SK-N-SH (cell line): ENCODE measurements around the gene IL37. TPM values are rescaled to one million over a fixed set of nuclear protein-coding genes. Genes with fewer than 3 reads are reported as not detected.

ENCODE experiments used
- CTCF ChIA-PET: fragments of 300-600, 350-600 bp; formaldehyde crosslinking; extraction: SDS; loops from one replicate; lab custom pipeline; 2021; lab: Yijun Ruan, JAX
- POLR2A ChIA-PET: fragments of 350-600 bp; sonication (Branson Sonifier 250); formaldehyde crosslinking; extraction: SDS; loops from one replicate; lab custom pipeline; 2020; ENCODE audit warnings: antibody characterized with exemption, inconsistent platforms; lab: Yijun Ruan, JAX
- DNase-seq: peaks from one replicate; pipeline ENCODE4 v3.0.0; 2012
- H2AFZ ChIP-seq: fragments of 200-600 bp; sonication (generic); 2 replicates; pipeline ENCODE4 v1.8.1; 2016; ENCODE audit warnings: antibody characterized with exemption, mild to moderate bottlenecking, low read depth
- H3F3A ChIP-seq: fragments of 200-600 bp; sonication (generic); replicated peaks from 2 replicates; pipeline ENCODE3; 2016; ENCODE audit warnings: antibody characterized with exemption, mild to moderate bottlenecking; ENCODE audit not compliant: insufficient read depth
- H3K27ac ChIP-seq, 2 experiments: fragments of 200-500 bp in 1 of 2; fragments of 200-600 bp in 1 of 2; sonication (Bioruptor generic) in 1 of 2; sonication (generic), shearing (Covaris generic) in 1 of 2; 2 replicates each; pipeline versions ENCODE4 v1.5.1 to v1.6.1; 2014 to 2016; ENCODE audit warnings: low read depth in 2 of 2, inconsistent platforms in 1 of 2, low read length in 1 of 2, mild to moderate bottlenecking in 1 of 2, mixed read lengths in 1 of 2
- H3K27me3 ChIP-seq: fragments of 200-600 bp; sonication (generic), shearing (Covaris generic); 2 replicates; pipeline ENCODE4 v1.6.1; 2016; ENCODE audit warnings: mixed run types; ENCODE audit not compliant: insufficient read depth
- H3K36me3 ChIP-seq, 2 experiments: fragments of 200-500 bp in 1 of 2; fragments of 200-600 bp in 1 of 2; sonication (Bioruptor generic) in 1 of 2; sonication (generic) in 1 of 2; replicated peaks in 1 of 2; 2 replicates each; pipeline versions ENCODE3 to v1.5.1; 2014 to 2016; ENCODE audit warnings: low read length in 1 of 2, mild to moderate bottlenecking in 1 of 2; ENCODE audit not compliant: insufficient read depth in 2 of 2, control insufficient read depth in 1 of 2
- H3K4me1 ChIP-seq, 2 experiments: fragments of 200-500 bp in 1 of 2; fragments of 200-600 bp in 1 of 2; sonication (Bioruptor generic) in 1 of 2; sonication (generic), shearing (Covaris generic) in 1 of 2; 2 replicates each; pipeline versions ENCODE4 v1.5.1 to v1.6.1; 2014 to 2016; ENCODE audit warnings: low read depth in 1 of 2, low read length in 1 of 2, mixed run types in 1 of 2; ENCODE audit not compliant: insufficient read depth in 2 of 2, control insufficient read depth in 1 of 2
- H3K4me2 ChIP-seq: fragments of 200-600 bp; sonication (generic), shearing (Covaris generic); 2 replicates; pipeline ENCODE4 v1.6.1; 2017; ENCODE audit warnings: mixed run types
- H3K4me3 ChIP-seq, 2 experiments: fragments of 200-500 bp in 1 of 2; fragments of 200-600 bp in 1 of 2; sonication (Bioruptor generic) in 1 of 2; sonication (generic), shearing (Covaris generic) in 1 of 2; 2 replicates each; pipeline versions ENCODE4 v1.5.1 to v1.8.1; 2014 to 2016; ENCODE audit warnings: low read depth in 2 of 2, inconsistent platforms in 1 of 2, low read length in 1 of 2, mild to moderate bottlenecking in 1 of 2, mixed read lengths in 1 of 2, moderate library complexity in 1 of 2
- H3K79me2 ChIP-seq: fragments of 200-600 bp; sonication (generic); 2 replicates; pipeline ENCODE4 v1.8.1; 2017; ENCODE audit warnings: mild to moderate bottlenecking; ENCODE audit not compliant: insufficient read depth
- H3K9ac ChIP-seq: fragments of 200-600 bp; sonication (generic); 2 replicates; pipeline ENCODE4 v1.6.1; 2017; ENCODE audit warnings: mixed run types
- H3K9me2 ChIP-seq: fragments of 200-600 bp; sonication (generic); 2 replicates; pipeline ENCODE4 v1.6.1; 2017; ENCODE audit warnings: mixed run types
- H3K9me3 ChIP-seq: fragments of 200-600 bp; sonication (generic); 2 replicates; pipeline ENCODE4 v1.6.1; 2017; ENCODE audit warnings: mixed run types, mild to moderate bottlenecking, moderate library complexity
- H4K20me1 ChIP-seq: fragments of 200-600 bp; sonication (generic); 2 replicates; pipeline ENCODE4 v1.6.1; 2017; ENCODE audit warnings: mild to moderate bottlenecking, mixed run types; ENCODE audit not compliant: insufficient read depth
- CTCF ChIP-seq: fragments of 200-600 bp; sonication (generic); IDR thresholded peaks from 2 replicates; pipeline ENCODE4 v1.6.1; 2017; ENCODE audit warnings: antibody characterized with exemption, mild to moderate bottlenecking, moderate library complexity
- EZH2phosphoT487 ChIP-seq: fragments of 200-600 bp; sonication (generic); IDR thresholded peaks from 2 replicates; pipeline ENCODE4 v1.6.1; 2017; ENCODE audit warnings: low read depth, mixed run types, mild to moderate bottlenecking, antibody characterized with exemption, moderate library complexity, borderline replicate concordance
- IRF3 ChIP-seq: fragments of 150-350 bp; IDR thresholded peaks from 2 replicates; pipeline ENCODE4 v1.6.1; 2016; ENCODE audit warnings: mild to moderate bottlenecking, low read depth, low read length
- MEF2A ChIP-seq: IDR thresholded peaks from 2 replicates; pipeline ENCODE4 v1.4.0; 2012; ENCODE audit warnings: low read depth, borderline replicate concordance
- MXI1 ChIP-seq: IDR thresholded peaks from 2 replicates; pipeline ENCODE4 v1.6.1; 2012; ENCODE audit warnings: mild to moderate bottlenecking, low read depth, low read length, improper control_type of control experiment
- PBX3 ChIP-seq: IDR thresholded peaks from 2 replicates; pipeline ENCODE4; 2012
- RAD21 ChIP-seq: IDR thresholded peaks from 2 replicates; pipeline ENCODE4 v1.6.1; 2012; ENCODE audit warnings: mild to moderate bottlenecking, low read length
- RCOR1 ChIP-seq: fragments of 150-350 bp; IDR thresholded peaks from 2 replicates; pipeline ENCODE4 v1.6.1; 2017; ENCODE audit warnings: antibody characterized with exemption, low read length
- REST ChIP-seq: IDR thresholded peaks from 2 replicates; pipeline ENCODE4 v1.6.1; 2012; ENCODE audit warnings: mild to moderate bottlenecking, low read depth, low read length, moderate library complexity
- RFX5 ChIP-seq: IDR thresholded peaks from 2 replicates; pipeline ENCODE4 v1.6.1; 2012; ENCODE audit warnings: mild to moderate bottlenecking, improper control_type of control experiment, low read length
- RXRA ChIP-seq: IDR thresholded peaks from 2 replicates; pipeline ENCODE4 v1.4.0; 2012; ENCODE audit warnings: low read depth, mild to moderate bottlenecking, borderline replicate concordance
- SMC3 ChIP-seq: IDR thresholded peaks from 2 replicates; pipeline ENCODE4 v1.6.1; 2012; ENCODE audit warnings: low read depth, low read length, improper control_type of control experiment
- WGBS: methylation state at CpG from one replicate; pipeline ENCODE4 v1.1.6; 2017; ENCODE audit warnings: low lambda C conversion rate; 5-methylcytosine and 5-hydroxymethylcytosine counted together
- polyA plus RNA-seq, 3 experiments: library from polyadenylated mRNA; depleted of rRNA; stranded (reverse); fragments of >200 nt; gene quantifications; 2 replicates each; pipeline ENCODE4 v1.2.3, GENCODE V29; 2012
- TF ChIP-seq, protein P1 (sequence below): IDR thresholded peaks from 2 replicates; pipeline ENCODE4 v1.4.0; 2012; ENCODE audit warnings: low read depth, borderline replicate concordance

The IL37 gene
- polyA plus RNA-seq, 1 of the 3 experiments (the other 2 are of a cell fraction): not detected

- TF ChIP-seq IRF3 (no peak), MEF2A (no peak), RAD21 (peak; percentile 82), SMC3 (peak; percentile 63)
Observed at GRCh38 chr2:112941753-112942653, 31.0 kb downstream of the IL37 start (continued).

DNA sequence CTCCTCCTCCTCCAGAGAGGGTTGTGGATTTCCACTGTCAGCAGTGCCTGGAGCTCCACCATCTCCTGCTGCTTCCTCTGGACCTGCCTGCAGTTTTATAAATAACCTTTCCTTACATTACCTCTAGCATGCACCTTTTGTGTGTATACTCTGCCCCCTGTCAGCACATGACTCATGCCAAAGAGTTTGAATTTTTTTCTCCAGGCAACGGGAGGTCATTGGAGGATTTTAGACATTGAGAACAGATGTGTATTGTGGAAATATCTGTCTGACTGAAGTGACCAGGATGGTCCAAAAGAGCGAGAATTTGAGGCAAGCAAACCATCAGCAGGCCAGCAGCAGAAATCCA is 31.7 kb downstream of the IL37 start:
- H3K4me1 ChIP-seq: no peaks in the 10 kb centered on the region; a peak in 1 of 4 replicates
- H3K4me3 ChIP-seq: no peak overlapping the region
- ChIA-PET CTCF (interaction anchor here (1.0 to 4.0 kb wide), 14 partner anchors 10 to 311 kb away, joined by 3 to 102 read pairs (median 12); no protein-coding TSS in a partner anchor), POLR2A (interaction anchor here (1.1 kb wide), 1 partner anchor 178 kb away, joined by 3 read pairs; the partner anchor contains the start of gene CKAP2L)
- H3K9me3 ChIP-seq: peaks cover 8% of the 10 kb centered on the region; the same call in 1 of the 2 replicates
- no peaks in the 10 kb centered on the region for H3K9me2 ChIP-seq
- TF ChIP-seq RFX5 (no peak), RCOR1 (no peak), MXI1 (no peak)
- 6% methylated on average over 2 of the region's 2 CpGs for WGBS
- no peak overlapping the region for H3K27ac ChIP-seq
- peaks cover 4% of the 10 kb centered on the region; the same call in 1 of the 2 replicates for H3K27me3 ChIP-seq
- H4K20me1 ChIP-seq: no peaks in the 10 kb centered on the region
- H3F3A ChIP-seq: no peaks in the 10 kb centered on the region
- no peaks in the 10 kb centered on the region for H3K36me3 ChIP-seq
- no peak overlapping the region for H2AFZ ChIP-seq
- H3K9ac ChIP-seq: no peak overlapping the region
- no peak overlapping the region for H3K4me2 ChIP-seq
- no peaks in the 10 kb centered on the region for H3K79me2 ChIP-seq
- no peak for DNase-seq

DNA sequence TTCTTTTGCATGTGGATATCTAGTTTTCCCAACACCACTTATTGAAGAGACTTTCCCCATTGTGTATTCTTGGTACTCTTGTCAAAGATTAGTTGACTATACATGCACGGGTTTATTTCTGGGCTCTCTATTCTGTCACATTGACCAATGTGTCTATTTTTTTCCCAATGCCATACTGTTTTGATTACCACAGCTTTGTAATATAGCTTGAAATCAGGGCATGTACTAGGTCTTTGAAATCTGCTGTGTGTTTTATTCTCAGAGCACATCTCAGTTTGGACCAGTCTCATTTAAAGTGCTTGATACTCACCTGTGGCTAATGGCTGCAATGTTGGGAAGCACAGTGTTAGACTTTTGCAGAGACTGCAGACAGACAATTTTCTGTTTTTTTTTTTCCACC is 34.0 kb downstream of the IL37 start:
- Histone ChIP-seq H3F3A (no peaks in the 10 kb centered on the region), H3K27me3 (peaks cover 10% of the 10 kb centered on the region; the same call in 1 of the 2 replicates), H3K4me3 (no peak overlapping the region), H2AFZ (no peak overlapping the region), H4K20me1 (no peaks in the 10 kb centered on the region), H3K9ac (no peak overlapping the region), H3K9me2 (no peaks in the 10 kb centered on the region), H3K4me2 (no peak overlapping the region), H3K27ac (no peak overlapping the region), H3K79me2 (no peaks in the 10 kb centered on the region), H3K9me3 (peaks cover 8% of the 10 kb centered on the region; the same call in 1 of the 2 replicates), H3K36me3 (no peaks in the 10 kb centered on the region), H3K4me1 (no peaks in the 10 kb centered on the region)
- 0% methylated on average over 1 of the region's 1 CpG for WGBS
- CTCF ChIA-PET: interaction anchor here (0.6 to 1.1 kb wide), 2 partner anchors 14 to 219 kb away, joined by 3 read pairs; no protein-coding TSS in a partner anchor
- no peak for DNase-seq
- POLR2A ChIA-PET: no interaction called here
- no peak for TF ChIP-seq MXI1
- TF ChIP-seq REST: no peak
- no peak for TF ChIP-seq RAD21
- TF ChIP-seq, protein P1, sequence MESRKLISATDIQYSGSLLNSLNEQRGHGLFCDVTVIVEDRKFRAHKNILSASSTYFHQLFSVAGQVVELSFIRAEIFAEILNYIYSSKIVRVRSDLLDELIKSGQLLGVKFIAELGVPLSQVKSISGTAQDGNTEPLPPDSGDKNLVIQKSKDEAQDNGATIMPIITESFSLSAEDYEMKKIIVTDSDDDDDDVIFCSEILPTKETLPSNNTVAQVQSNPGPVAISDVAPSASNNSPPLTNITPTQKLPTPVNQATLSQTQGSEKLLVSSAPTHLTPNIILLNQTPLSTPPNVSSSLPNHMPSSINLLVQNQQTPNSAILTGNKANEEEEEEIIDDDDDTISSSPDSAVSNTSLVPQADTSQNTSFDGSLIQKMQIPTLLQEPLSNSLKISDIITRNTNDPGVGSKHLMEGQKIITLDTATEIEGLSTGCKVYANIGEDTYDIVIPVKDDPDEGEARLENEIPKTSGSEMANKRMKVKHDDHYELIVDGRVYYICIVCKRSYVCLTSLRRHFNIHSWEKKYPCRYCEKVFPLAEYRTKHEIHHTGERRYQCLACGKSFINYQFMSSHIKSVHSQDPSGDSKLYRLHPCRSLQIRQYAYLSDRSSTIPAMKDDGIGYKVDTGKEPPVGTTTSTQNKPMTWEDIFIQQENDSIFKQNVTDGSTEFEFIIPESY: no peak
- no peak for TF ChIP-seq PBX3
- no peak for TF ChIP-seq EZH2phosphoT487
- no peak for TF ChIP-seq RXRA
- TF ChIP-seq CTCF: no peak
